Muscle of arm (tissue), 14 donors: ENCODE data around the gene MOB3A. TPM values are rescaled to one million over a fixed set of nuclear protein-coding genes. Genes with fewer than 3 reads are reported as not detected.
"Not testable (repeated sequence)": the region's sequence is repeated elsewhere in the genome, so short reads cannot be mapped to it uniquely, and the experiment has no call there.

Experiments used
- DNase-seq: peaks from one replicate; pipeline ENCODE4 v3.0.0-alpha.2; 2013
- long read RNA-seq, 11 donors: transcript quantifications; one replicate each; lab custom pipeline, GENCODE V29; 2026
- polyA plus RNA-seq, 12 donors: library from polyadenylated mRNA; unstranded; fragments of 120-200 nt; gene quantifications; one replicate each; pipeline ENCODE4 v1.2.1, GENCODE V29; 2013; ENCODE audit not compliant: insufficient read length in 12 of 12

Gene MOB3A
- polyA plus RNA-seq: 10 to 100 TPM in 11 of 12 donors, not detected in 1; 14.5 to 28.4 (median 15.8) TPM
- long read RNA-seq, donor 1, transcript MOB3A-201 (5 exons, 3,391 nt): major isoform, 6 of 7 reads
- long read RNA-seq, donor 1, partial matches to known transcripts: 0 of 7 reads
- long read RNA-seq, donor 1, other reads (novel, unspliced or antisense): 0 of 7 reads
- long read RNA-seq, donor 2, partial matches to known transcripts: 0 of 2 reads
- long read RNA-seq, donor 2, other reads (novel, unspliced or antisense): 0 of 2 reads
- long read RNA-seq, donor 3, partial matches to known transcripts: 0 of 4 reads
- long read RNA-seq, donor 3, other reads (novel, unspliced or antisense): 0 of 4 reads
- long read RNA-seq, donor 4, partial matches to known transcripts: 0 of 4 reads
- long read RNA-seq, donor 4, other reads (novel, unspliced or antisense): 0 of 4 reads
- long read RNA-seq, donor 5, partial matches to known transcripts: 0 of 2 reads
- long read RNA-seq, donor 5, other reads (novel, unspliced or antisense): 0 of 2 reads
- long read RNA-seq, donor 6, partial matches to known transcripts: 0 of 2 reads
- long read RNA-seq, donor 6, other reads (novel, unspliced or antisense): 0 of 2 reads
- long read RNA-seq, donor 7, partial matches to known transcripts: 0 of 3 reads
- long read RNA-seq, donor 7, other reads (novel, unspliced or antisense): 0 of 3 reads
- long read RNA-seq, donor 8, partial matches to known transcripts: 0 of 4 reads
- long read RNA-seq, donor 8, other reads (novel, unspliced or antisense): 0 of 4 reads
- long read RNA-seq, donor 9, partial matches to known transcripts: 0 of 1 reads
- long read RNA-seq, donor 9, other reads (novel, unspliced or antisense): 0 of 1 reads
- long read RNA-seq, donor 10, partial matches to known transcripts: 0 of 4 reads
- long read RNA-seq, donor 10, other reads (novel, unspliced or antisense): 0 of 4 reads
- long read RNA-seq, donor 11, partial matches to known transcripts: 0 of 3 reads
- long read RNA-seq, donor 11, other reads (novel, unspliced or antisense): 0 of 3 reads

GRCh38 chr19:2096034-2096479 lies at the start of gene MOB3A:
Gene MOB3A, minus strand, starts transcription at chr19:2096326. Its CDS starts 17,766 bp downstream, at chr19:2078560.
- peak; percentile 89 for DNase-seq

- DNase-seq: no peak
These were observed 49.7 kb upstream of the MOB3A start for GRCh38 chr19:2145831-2146241.

GRCh38 chr19:2144190-2144589 lies 48.1 kb upstream of the MOB3A start:
- DNase-seq: no peak

GRCh38 chr19:2142173-2142829 lies 46.2 kb upstream of the MOB3A start:
- no peak for DNase-seq

- DNase-seq: no peak
These were observed 44.0 kb upstream of the MOB3A start for GRCh38 chr19:2140138-2140569.

GRCh38 chr19:2139385-2140137 lies 43.4 kb upstream of the MOB3A start:
- no peak for DNase-seq

- DNase-seq: no peak
These were observed 42.1 kb upstream of the MOB3A start for GRCh38 chr19:2138061-2138728.

GRCh38 chr19:2136796-2137195 lies 40.7 kb upstream of the MOB3A start:
- DNase-seq: no peak

- DNase-seq: no peak
These were observed 39.6 kb upstream of the MOB3A start for GRCh38 chr19:2135474-2136402.

- no peak for DNase-seq
These were observed 36.8 kb upstream of the MOB3A start for GRCh38 chr19:2132731-2133490.

GRCh38 chr19:2132191-2132590 lies 36.1 kb upstream of the MOB3A start:
- no peak for DNase-seq

- not testable (repeated sequence) for DNase-seq
These were observed 35.2 kb upstream of the MOB3A start for GRCh38 chr19:2131012-2131975.

GRCh38 chr19:2129892-2130770 lies 34.0 kb upstream of the MOB3A start:
- no peak for DNase-seq

GRCh38 chr19:2129486-2129885 lies 33.4 kb upstream of the MOB3A start:
- DNase-seq: no peak

GRCh38 chr19:2129022-2129421 lies 32.9 kb upstream of the MOB3A start:
- DNase-seq: no peak

- not testable (repeated sequence) for DNase-seq
These were observed 32.1 kb upstream of the MOB3A start for GRCh38 chr19:2128252-2128651.
